Measurements from ENCODE around the gene RGS19. TPM values are rescaled to one million over a fixed set of nuclear protein-coding genes. Genes with fewer than 3 reads are reported as not detected.
A peak's percentile ranks its signal among the peaks of the same experiment; 100 is the strongest.
"Not testable (repeated sequence)": the region's sequence is repeated elsewhere in the genome, so short reads cannot be mapped to it uniquely, and the experiment has no call there.

The RGS19 gene
- polyA plus RNA-seq (2013, experiment 1 of 2): 11.2 TPM
- polyA plus RNA-seq (2013, experiment 2 of 2): 10.0 TPM

DNA sequence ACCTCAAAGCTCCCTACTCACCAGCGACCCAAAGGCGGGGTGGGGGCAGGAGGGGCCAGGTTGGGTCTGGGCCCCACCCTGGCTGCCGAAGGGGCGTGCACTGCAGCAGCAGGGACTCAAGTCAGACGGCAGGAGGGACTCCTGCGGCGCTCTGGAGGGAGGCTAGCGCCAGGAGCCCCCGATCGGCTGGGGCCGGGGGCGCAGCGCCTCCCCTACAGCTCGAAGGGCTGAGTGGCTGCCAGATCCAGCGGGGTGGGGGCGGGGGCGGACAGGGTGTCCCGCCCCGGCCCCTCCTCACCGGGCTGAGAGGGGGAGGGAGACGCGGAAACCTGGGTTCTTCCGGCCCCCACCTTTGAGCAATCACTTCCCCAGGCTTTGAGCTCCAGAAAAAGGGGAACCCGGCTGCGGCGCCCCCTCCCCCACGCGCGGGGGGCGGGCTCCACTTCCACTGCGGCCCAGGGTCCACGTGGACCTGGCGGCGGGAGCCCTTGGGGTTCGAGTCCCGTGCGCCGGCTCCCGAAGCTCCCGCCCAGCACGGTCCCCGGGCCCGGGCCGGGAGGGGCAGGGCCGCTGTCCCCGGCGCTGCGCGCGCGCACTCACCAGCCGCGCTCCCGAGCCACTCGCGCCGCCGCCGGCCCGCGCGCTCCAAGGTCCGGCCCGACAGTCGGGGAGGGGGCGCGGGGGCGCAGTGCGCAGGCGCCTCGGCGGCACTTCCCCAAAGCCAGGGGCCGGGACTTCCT is at the start of gene RGS19:
TSS of gene RGS19 (minus strand) at position 246 of the 740 bp plus-strand sequence. CDS start 2,632 bp downstream, outside the sequence.
- no peaks in the 10 kb centered on the region for H3K79me1 ChIP-seq (ENCODE audit: low read length)
- peak within 1 kb of the TSS; percentile 97 for H3K4me2 ChIP-seq (ENCODE audit: low read length)
- H4K5ac ChIP-seq (ENCODE audit: low read length): no peak within 1 kb of the TSS
- no CpG with 5 or more reads among the region's 73 CpGs for WGBS (ENCODE audit: extremely low coverage, insufficient coverage, low lambda C conversion rate)
- H3K4me3 ChIP-seq (ENCODE audit: low read length): peak within 1 kb of the TSS; percentile 75
- no peaks in the 10 kb centered on the region for H3K4me1 ChIP-seq (ENCODE audit: control insufficient read depth, low read depth, low read length)
- H3K27ac ChIP-seq (ENCODE audit: low read depth, low read length): peak within 1 kb of the TSS; percentile 7
- peak within 1 kb of the TSS; percentile 69 for H3K18ac ChIP-seq (ENCODE audit: low read length)
- no peak within 1 kb of the TSS for H2BK5ac ChIP-seq (ENCODE audit: low read length)
- DNase-seq: peak; percentile 77
- no peak within 1 kb of the TSS for H2BK120ac ChIP-seq (ENCODE audit: low read depth, low read length)
- no peaks in the 10 kb centered on the region for H3K36me3 ChIP-seq (ENCODE audit: control insufficient read depth, insufficient read depth, low read length)
- peak within 1 kb of the TSS; percentile 98 for H3K56ac ChIP-seq (ENCODE audit: low read length)
- H3K9ac ChIP-seq (ENCODE audit: low read length): peak within 1 kb of the TSS; percentile 93
- H3K79me2 ChIP-seq (ENCODE audit: control insufficient read depth, insufficient read depth, low read length): no peaks in the 10 kb centered on the region
- peak within 1 kb of the TSS; percentile 97 for H4K8ac ChIP-seq (ENCODE audit: low read depth, low read length)
- H2BK15ac ChIP-seq (replicated peaks; ENCODE audit: low read depth): no peak within 1 kb of the TSS
- H3K4ac ChIP-seq (ENCODE audit: low read depth, low read length): peak within 1 kb of the TSS; percentile 82
- H2AK5ac ChIP-seq (ENCODE audit: low read length): no peak within 1 kb of the TSS
- H3K23ac ChIP-seq (ENCODE audit: low read length): peak within 1 kb of the TSS; percentile 80
- H3K27me3 ChIP-seq (ENCODE audit: insufficient read depth, low read length, poor library complexity): peaks cover 8% of the 10 kb centered on the region

DNA sequence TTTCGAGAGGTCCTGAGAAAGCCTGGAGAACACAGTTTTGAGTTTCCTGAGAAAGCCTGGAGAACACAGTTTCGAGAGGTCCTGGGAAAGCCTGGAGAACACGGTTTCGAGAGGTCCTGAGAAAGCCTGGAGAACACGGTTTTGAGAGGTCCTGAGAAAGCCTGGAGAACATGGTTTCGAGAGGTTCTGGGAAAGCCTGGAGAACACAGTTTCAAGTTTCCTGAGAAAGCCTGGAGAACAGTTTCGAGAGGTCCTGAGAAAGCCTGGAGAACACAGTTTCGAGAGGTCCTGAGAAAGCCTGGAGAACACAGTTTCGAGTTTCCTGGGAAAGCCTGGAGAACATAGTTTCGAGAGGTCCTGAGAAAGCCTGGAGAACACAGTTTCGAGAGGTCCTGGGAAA is 44.2 kb upstream of the RGS19 start:
- H3K9ac ChIP-seq (ENCODE audit: low read length); H3K4ac ChIP-seq (ENCODE audit: low read depth, low read length); H3K79me1 ChIP-seq (ENCODE audit: low read length); H4K8ac ChIP-seq (ENCODE audit: low read depth, low read length); H2BK5ac ChIP-seq (ENCODE audit: low read length); H3K27me3 ChIP-seq (ENCODE audit: insufficient read depth, low read length, poor library complexity); H3K4me1 ChIP-seq (ENCODE audit: control insufficient read depth, low read depth, low read length); H2BK15ac ChIP-seq (replicated peaks; ENCODE audit: low read depth); H3K4me3 ChIP-seq (ENCODE audit: low read length); DNase-seq; H3K18ac ChIP-seq (ENCODE audit: low read length); H3K27ac ChIP-seq (ENCODE audit: low read depth, low read length); H3K23ac ChIP-seq (ENCODE audit: low read length); H3K79me2 ChIP-seq (ENCODE audit: control insufficient read depth, insufficient read depth, low read length); H2AK5ac ChIP-seq (ENCODE audit: low read length); H3K36me3 ChIP-seq (ENCODE audit: control insufficient read depth, insufficient read depth, low read length); H3K56ac ChIP-seq (ENCODE audit: low read length); H3K4me2 ChIP-seq (ENCODE audit: low read length); H4K5ac ChIP-seq (ENCODE audit: low read length); H2BK120ac ChIP-seq (ENCODE audit: low read depth, low read length): not testable (repeated sequence)
- no CpG with 5 or more reads among the region's 11 CpGs for WGBS (ENCODE audit: extremely low coverage, insufficient coverage, low lambda C conversion rate)

GRCh38 chr20:64122927-64123326 is 43.6 kb upstream of the RGS19 start:
- not testable (repeated sequence) for H3K9ac ChIP-seq (ENCODE audit: low read length); H3K4me3 ChIP-seq (ENCODE audit: low read length); H3K36me3 ChIP-seq (ENCODE audit: control insufficient read depth, insufficient read depth, low read length); H3K79me1 ChIP-seq (ENCODE audit: low read length); H3K56ac ChIP-seq (ENCODE audit: low read length); H2BK15ac ChIP-seq (replicated peaks; ENCODE audit: low read depth); H3K23ac ChIP-seq (ENCODE audit: low read length); H3K4me1 ChIP-seq (ENCODE audit: control insufficient read depth, low read depth, low read length); H4K8ac ChIP-seq (ENCODE audit: low read depth, low read length); H3K27ac ChIP-seq (ENCODE audit: low read depth, low read length); H2BK5ac ChIP-seq (ENCODE audit: low read length); H3K4me2 ChIP-seq (ENCODE audit: low read length); H3K79me2 ChIP-seq (ENCODE audit: control insufficient read depth, insufficient read depth, low read length); DNase-seq; H3K4ac ChIP-seq (ENCODE audit: low read depth, low read length); H4K5ac ChIP-seq (ENCODE audit: low read length); H2BK120ac ChIP-seq (ENCODE audit: low read depth, low read length); H2AK5ac ChIP-seq (ENCODE audit: low read length); H3K18ac ChIP-seq (ENCODE audit: low read length); H3K27me3 ChIP-seq (ENCODE audit: insufficient read depth, low read length, poor library complexity)
- WGBS (ENCODE audit: extremely low coverage, insufficient coverage, low lambda C conversion rate): no CpG with 5 or more reads among the region's 11 CpGs

- H3K4me1 ChIP-seq (ENCODE audit: control insufficient read depth, low read depth, low read length): no peaks in the 10 kb centered on the region
- H3K27me3 ChIP-seq (ENCODE audit: insufficient read depth, low read length, poor library complexity): no peaks in the 10 kb centered on the region
- no peak overlapping the region for H3K4ac ChIP-seq (ENCODE audit: low read depth, low read length)
- H2BK15ac ChIP-seq (replicated peaks; ENCODE audit: low read depth): no peak overlapping the region
- no CpG with 5 or more reads among the region's 12 CpGs for WGBS (ENCODE audit: extremely low coverage, insufficient coverage, low lambda C conversion rate)
- H3K56ac ChIP-seq (ENCODE audit: low read length): no peak overlapping the region
- H3K23ac ChIP-seq (ENCODE audit: low read length): no peak overlapping the region
- DNase-seq: no peak
- no peak overlapping the region for H3K9ac ChIP-seq (ENCODE audit: low read length)
- H3K18ac ChIP-seq (ENCODE audit: low read length): no peak overlapping the region
- no peaks in the 10 kb centered on the region for H3K36me3 ChIP-seq (ENCODE audit: control insufficient read depth, insufficient read depth, low read length)
- H2BK5ac ChIP-seq (ENCODE audit: low read length): no peak overlapping the region
- H2BK120ac ChIP-seq (ENCODE audit: low read depth, low read length): no peak overlapping the region
- no peaks in the 10 kb centered on the region for H3K79me1 ChIP-seq (ENCODE audit: low read length)
- H3K4me3 ChIP-seq (ENCODE audit: low read length): no peak overlapping the region
- no peak overlapping the region for H2AK5ac ChIP-seq (ENCODE audit: low read length)
- H3K27ac ChIP-seq (ENCODE audit: low read depth, low read length): no peak overlapping the region
- no peak overlapping the region for H4K8ac ChIP-seq (ENCODE audit: low read depth, low read length)
- no peak overlapping the region for H4K5ac ChIP-seq (ENCODE audit: low read length)
- H3K79me2 ChIP-seq (ENCODE audit: control insufficient read depth, insufficient read depth, low read length): no peaks in the 10 kb centered on the region
- H3K4me2 ChIP-seq (ENCODE audit: low read length): no peak overlapping the region
Observed at GRCh38 chr20:64121586-64121985, 42.3 kb upstream of the RGS19 start.

DNA sequence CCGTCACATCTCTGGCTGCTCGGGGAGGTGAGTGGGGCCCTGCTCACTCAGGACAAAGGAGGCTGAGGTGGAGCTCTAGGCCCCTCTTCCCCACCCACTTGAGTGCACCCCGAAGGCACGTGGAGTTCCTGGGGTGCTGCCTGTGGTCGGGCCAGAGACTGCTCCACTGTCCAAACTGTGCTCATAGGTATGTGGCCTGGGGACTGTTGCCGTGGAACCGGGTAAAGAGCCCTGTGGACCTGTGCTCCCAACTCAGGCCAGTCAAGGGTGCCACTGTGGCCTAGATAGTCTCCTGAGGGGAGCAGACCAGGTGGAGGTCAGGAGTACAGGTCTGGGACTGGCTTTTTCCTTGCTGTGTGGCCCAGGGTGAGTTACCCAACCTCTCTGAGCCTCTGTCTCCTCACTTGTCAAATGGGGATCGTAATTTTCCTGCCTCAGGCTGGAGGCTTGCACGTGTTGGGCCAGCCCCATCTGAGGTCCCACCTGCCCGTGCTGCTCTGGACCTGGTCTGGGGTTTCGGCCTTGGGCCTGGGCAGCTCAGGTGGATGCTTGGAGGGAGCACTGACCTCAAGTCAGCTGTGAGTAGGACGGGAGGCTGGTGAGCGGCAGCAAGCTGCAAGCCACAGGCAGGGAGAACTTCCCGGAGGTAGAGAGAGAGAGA is 40.5 kb upstream of the RGS19 start:
- H3K23ac ChIP-seq (ENCODE audit: low read length): no peak overlapping the region
- no peak for DNase-seq
- no peaks in the 10 kb centered on the region for H3K79me2 ChIP-seq (ENCODE audit: control insufficient read depth, insufficient read depth, low read length)
- H3K18ac ChIP-seq (ENCODE audit: low read length): no peak overlapping the region
- H3K79me1 ChIP-seq (ENCODE audit: low read length): no peaks in the 10 kb centered on the region
- H3K4me2 ChIP-seq (ENCODE audit: low read length): no peak overlapping the region
- no peaks in the 10 kb centered on the region for H3K36me3 ChIP-seq (ENCODE audit: control insufficient read depth, insufficient read depth, low read length)
- H4K5ac ChIP-seq (ENCODE audit: low read length): no peak overlapping the region
- H2BK5ac ChIP-seq (ENCODE audit: low read length): no peak overlapping the region
- H3K27me3 ChIP-seq (ENCODE audit: insufficient read depth, low read length, poor library complexity): no peaks in the 10 kb centered on the region
- no peak overlapping the region for H3K56ac ChIP-seq (ENCODE audit: low read length)
- no peak overlapping the region for H4K8ac ChIP-seq (ENCODE audit: low read depth, low read length)
- no CpG with 5 or more reads among the region's 14 CpGs for WGBS (ENCODE audit: extremely low coverage, insufficient coverage, low lambda C conversion rate)
- H2BK15ac ChIP-seq (replicated peaks; ENCODE audit: low read depth): no peak overlapping the region
- H3K4ac ChIP-seq (ENCODE audit: low read depth, low read length): no peak overlapping the region
- no peak overlapping the region for H3K27ac ChIP-seq (ENCODE audit: low read depth, low read length)
- H3K9ac ChIP-seq (ENCODE audit: low read length): no peak overlapping the region
- no peak overlapping the region for H2AK5ac ChIP-seq (ENCODE audit: low read length)
- H3K4me3 ChIP-seq (ENCODE audit: low read length): no peak overlapping the region
- no peaks in the 10 kb centered on the region for H3K4me1 ChIP-seq (ENCODE audit: control insufficient read depth, low read depth, low read length)
- H2BK120ac ChIP-seq (ENCODE audit: low read depth, low read length): no peak overlapping the region
